Activated CD4-positive, alpha-beta T cell treated with anti-CD3 and anti-CD28 coated beads for 1 hour (primary cell): ENCODE measurements around the gene RAI14.

Experiments
- DNase-seq: peaks from one replicate; pipeline ENCODE4 v3.0.0-alpha.2; 2020

The RAI14 gene

DNA sequence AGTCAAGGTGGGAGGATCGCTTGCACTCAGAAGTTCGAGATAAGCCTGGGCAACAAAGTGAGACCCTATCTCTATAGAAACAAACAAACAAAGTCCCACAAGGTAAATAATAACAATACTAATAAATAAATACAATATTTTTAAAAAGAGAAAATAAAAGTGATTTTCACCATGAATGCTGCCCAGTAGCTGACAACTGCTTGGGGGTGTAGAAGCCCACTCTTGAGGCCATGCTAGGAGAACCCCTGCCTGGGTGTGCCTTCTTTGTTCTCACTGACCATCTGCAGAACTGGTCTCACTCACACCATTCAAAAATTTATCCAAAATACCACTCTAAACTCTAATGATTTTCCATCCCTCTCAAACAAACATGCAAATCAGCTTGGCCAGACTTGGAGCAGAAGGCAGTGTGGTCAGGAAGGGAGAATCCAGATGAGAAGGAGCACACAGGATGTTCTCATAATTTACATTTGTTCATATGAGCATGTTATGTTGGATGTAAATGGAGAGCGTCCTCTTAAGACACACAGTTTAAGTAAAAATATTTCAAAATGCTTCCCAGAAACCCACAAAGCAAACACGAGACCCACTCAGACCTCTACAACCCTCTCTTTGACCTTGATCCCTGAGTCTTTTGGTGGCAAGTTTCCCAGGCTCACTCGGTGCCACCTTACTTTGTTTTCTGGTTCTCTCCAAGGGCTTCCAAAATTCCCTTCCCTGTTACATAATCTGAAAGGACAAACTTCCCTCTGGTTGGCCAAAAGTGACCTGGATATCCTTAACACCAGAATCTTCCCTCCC lies 7.9 kb upstream of the RAI14 start:
- no peak for DNase-seq

DNA sequence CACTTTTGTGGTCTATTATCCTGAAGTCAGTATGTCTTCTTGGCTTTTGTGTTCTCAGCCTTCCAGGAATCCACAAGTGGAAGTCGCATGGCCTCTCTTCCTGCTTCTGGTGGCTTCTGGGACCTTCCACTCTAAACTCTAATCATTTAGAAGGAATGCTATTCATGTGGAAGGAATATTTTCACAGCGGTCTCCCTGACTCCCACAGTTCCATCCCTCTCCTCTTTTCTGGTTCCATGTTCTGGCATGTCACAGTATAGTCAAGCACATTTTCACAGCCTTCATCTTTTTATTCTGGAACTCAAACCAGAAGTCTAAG lies 7.3 kb upstream of the RAI14 start:
- no peak for DNase-seq

DNA sequence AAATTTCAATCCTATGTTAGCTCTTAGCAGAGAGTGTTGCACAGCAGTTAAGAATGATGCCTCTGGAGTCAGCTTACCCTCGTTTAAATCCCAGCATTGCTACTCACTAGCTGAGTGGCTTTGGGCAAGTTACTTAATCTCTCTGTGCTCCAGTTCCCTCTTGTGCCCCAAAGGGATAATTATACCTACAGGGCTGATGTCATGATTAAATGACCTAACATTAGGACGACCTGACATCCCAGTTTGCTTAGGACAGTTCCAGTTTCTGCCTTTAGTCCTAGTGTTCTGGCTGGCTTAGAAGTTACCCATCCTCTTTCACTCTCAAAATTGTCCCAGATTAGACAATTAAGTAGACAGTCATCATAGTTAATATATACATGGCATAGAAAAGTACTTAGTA lies 4.3 kb upstream of the RAI14 start:
- no peak for DNase-seq

DNA sequence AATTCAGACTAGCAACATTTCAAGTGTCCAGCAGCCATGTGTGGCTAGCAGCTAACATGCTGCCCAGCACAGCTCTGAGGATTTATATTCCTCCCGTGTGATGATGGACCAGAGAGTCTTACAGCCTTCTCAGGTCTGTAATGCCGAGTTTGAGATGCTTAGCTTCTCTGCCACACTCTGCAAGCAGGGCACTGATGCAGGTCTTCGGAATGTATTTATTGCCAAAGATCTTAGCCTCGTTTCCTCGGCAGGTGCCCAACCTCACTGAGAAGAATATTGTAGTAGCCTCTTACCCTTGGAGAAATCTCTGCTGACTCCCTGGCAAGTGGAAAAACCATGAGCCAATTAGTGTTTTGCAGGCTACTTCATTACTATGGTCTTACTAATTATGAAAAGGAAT lies 3.7 kb upstream of the RAI14 start:
- no peak for DNase-seq

DNA sequence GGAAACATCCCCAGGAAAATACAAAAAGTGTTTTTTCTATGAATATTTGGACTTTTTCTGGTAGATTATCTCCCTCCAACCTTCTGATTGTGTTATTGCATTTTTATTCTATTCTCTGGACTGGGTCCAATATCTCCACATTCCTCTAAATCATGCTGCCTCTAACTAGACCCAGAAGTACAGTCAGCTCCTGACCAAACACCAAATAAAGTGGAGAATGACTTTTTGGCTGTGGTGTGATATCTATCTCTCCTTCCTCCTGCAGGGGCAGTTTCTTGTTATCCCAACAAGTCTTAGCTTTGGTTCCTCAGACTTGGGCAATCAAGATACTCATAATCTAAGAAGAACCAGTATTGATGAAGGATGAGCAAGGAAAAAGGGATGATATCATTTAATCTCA lies 3.2 kb upstream of the RAI14 start:
- DNase-seq: no peak

DNA sequence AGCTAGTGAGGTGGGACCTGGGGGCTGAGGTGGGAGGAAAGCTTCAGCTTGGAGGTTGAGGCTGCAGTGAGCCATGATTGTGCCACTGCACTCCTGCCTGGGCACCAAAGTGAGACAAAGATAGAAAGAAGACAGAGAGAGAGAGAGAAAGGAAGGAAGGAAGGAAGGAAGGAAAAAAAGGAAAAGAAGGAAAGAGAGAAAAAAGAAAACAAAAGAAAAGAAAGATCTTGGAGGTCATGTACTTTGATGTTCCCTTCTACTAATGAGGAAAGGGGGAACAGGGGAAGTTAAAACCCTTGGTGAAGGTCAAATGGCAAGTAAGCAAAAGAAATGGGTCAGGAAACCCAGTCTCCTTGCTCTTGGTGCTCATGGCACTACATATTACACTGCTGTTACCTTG lies 2.4 kb upstream of the RAI14 start:
- DNase-seq: no peak

DNA sequence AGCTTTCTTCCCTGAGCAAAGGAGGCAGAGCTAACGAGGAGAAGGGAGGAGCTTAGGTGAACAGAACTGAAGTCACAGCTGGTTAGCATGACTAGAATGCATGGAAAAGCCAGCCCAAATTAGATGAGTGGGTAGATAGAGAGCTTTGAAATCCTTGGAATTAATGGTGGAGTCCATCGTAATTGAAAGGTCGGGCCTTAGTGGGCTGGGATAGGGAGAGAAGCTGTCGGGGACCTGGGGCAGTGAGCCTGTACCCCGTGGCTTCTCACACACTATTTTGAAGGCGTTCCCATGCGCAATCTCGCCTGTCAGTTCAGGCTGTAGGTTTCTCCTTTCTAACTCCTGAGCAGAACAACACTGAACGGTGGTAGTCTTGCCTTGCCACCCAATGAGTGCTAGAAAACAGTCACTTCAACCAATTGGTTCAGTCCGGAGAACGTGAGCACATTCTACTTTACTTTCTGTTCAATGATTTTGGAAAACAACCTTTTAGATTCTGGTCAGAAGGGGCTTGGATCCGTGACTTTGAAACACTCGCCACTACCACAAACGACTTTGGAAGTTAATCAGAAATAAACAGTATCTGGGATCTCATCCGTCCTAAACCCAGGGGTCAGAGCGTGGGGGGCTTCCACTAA lies 655 bp upstream of the RAI14 start:
- no peak for DNase-seq

DNA sequence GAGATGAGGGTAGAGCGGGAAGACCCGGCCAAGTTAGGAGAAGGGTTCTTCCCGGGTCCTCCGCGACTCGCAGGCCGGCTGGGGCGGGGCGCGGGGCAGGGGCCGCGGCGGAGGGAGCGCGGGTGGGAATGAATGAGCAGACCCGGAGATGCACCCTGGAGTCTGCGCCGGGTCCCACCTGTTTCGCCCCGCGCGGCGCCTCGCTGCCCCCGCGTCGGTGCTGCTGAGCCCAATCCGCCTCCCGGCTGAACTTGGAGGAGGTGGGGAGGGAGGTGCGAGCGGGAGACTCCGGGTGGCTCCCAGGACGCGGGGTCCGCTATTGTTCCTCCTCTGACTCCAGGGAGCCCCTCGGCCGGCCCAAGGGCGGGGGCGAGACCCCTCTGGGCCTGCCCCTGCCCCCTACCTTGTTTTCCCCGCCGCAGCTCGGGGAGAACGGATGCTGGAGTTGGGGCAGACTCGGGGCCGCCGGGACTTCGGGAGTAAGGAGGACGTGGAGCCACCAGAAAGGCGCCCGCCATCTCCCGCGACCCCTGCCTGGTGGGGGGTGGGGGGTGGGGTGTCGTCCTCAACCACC lies 659 bp downstream of the RAI14 start:
- no peak for DNase-seq

DNA sequence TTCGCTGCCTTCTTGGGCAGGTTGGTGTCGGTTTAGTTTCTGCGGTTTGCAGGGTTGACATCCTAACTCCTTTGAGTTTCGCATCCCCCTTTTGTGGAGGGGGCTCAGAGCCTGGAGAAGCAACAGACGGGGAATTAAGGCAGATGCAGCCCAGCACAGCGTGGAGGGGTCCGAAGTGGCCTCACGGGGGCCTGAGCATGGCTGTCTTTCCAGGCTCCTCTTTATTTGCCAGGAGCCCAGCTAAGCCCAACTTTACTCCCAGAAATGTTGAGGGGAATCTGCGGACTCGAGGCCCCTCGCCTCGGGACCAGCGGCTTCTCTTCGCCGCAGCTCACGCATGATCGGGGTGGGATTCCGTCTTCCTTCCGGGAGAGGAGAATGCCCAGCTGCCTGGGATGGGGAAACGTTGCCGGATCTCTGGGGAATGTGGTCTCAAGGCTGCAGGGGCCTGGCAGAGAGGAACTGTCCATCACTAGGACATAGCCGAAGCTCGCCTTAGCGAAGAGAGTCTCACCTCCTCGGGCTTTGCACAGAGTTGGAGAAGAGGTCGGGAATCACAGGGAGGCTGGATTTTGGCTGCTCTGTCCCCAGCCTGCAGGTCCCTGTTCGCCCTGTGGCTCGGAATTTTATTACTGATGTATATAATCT lies 1.3 kb downstream of the RAI14 start:
- no peak for DNase-seq

DNA sequence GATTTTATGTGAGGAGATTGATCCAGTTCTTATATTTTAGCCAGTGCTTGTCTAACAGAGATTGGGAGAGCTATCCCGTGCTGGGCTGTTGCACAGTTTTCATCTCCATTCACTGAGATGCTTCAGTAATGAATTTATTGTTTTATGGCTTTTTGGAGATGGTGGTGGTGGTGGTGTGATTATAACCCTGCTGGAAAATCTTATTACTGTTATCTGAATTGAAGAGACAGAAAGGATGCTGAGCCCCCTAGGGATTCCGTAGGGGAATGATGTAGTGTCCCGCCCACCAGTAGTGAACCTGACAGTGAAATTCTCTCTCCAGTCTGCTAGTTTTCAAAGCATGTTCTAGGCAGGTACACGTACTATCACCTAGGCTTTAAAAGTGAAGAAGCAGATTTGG lies 1.9 kb downstream of the RAI14 start:
- no peak for DNase-seq

DNA sequence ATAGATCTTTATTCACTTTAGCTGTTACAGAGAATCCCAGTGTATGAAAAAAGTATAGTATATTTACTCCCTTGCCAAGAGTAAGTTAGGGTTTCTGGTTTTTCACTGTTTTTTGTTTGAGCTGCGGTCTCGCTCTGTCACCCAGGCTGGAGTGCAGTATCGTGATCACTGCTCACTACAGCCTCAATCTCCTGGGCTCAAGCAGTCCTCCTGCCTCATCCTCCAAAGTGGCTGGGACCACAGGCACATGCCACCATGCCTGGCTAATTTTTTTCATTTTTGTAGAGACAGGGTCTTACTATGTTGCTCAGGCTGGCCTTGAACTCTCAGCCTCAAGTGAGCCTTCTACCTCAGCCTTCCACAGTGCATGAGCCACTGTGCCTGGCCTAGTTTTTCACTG lies 3.0 kb downstream of the RAI14 start:
- no peak for DNase-seq

DNA sequence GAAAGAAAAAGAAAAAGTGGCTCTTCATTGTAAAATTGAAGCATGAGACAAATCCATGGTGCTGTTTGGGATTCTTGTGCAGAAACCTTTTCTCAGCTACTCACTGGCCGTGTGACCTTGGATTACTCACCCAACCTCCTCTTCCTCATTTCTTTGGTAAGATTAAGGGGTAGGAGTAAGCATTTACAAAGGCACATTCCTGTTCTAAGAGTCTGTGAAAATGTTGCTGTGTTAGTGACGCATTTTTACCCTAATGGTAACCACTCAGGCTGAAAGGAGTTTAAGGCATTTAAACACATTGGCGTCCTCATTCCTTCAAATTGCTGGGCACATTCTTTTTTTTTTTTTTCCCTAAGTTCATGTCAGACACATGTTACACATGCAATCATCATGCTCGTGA lies 4.3 kb downstream of the RAI14 start:
- no peak for DNase-seq

DNA sequence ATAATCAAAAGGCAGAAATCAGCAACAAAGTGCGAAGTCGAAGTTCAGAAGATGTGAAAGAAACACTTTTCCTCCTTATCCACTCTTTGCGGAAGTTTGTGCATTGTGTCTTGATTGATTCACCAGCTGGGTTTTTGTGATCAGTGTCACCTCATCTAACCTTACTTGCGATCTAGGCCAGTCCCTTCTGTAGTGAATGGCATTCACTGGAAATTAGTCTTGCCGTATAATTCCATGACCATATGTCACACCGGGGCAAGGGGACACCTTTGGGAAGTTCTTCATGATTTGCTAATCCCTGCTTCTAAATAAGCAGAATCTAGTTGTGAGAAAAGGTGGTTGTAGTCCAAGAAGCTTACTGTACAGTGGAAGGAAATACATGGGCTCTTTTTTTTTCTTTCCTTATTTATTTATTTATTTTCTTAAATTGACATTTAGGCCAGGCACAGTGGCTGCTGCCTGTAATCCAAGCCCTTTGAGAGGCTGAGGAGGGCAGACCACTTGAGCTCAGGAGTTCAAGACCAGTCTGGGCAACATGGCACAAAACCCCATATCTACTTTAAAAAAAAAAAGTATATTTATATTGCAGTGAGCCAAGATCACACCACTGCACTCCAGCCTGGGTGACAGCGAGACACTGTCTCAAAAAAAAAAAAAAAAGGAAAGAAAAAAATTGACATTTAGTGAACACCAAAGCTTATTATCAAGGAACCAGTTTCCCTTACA lies 7.8 kb downstream of the RAI14 start:
- no peak for DNase-seq

DNA sequence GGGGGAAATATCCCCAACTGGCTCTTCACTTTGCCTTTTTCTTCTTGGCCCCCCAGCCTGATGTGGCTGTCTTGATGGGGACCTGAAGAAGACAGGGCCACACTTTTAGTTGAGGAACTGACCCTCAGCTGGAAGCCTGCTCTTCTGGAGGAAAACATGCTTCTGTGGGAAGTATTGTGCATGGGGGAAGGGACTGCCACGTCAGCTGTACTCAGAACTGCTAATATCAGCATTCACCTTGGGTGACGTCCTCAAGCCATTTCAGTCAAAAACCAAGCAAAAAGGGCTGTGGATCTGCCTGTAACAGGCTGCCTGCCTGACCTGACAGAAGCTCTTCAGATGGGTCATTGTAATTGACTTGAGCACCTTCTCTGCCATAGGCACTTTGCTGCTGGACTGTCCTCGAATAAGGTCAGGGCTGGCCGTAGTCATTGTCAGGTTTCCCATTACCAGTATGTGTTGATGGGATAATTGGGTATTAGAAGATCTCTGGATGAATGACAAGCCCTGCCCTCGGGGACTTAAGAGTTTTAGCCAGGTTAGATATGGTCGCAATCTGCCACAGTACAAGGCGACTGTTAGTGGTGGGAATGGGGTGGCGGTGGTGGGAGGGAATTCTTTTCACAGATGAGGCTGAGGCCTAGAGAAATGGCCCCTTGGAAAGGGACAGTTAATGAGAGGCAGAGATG lies 10.4 kb downstream of the RAI14 start:
- DNase-seq: no peak

DNA sequence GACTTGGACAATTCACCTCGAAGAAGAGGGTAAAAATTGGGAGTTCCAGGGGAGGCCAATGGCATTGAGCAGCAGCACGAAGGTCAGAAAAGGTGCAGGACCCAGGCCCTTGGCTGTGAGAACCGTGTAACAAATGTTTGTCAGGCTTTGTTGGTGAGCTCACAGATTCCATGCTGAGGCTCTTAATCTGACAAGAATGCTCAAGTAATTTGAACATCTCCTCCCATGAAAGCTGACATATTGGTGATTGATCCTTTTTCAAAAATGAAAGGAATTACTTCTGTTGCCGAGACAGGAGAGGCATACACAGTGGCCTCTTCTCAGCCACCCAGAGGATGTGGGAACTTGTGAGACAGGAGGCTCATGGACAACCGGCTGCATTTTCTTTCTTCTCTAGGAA lies 11.6 kb downstream of the RAI14 start:
- no peak for DNase-seq

DNA sequence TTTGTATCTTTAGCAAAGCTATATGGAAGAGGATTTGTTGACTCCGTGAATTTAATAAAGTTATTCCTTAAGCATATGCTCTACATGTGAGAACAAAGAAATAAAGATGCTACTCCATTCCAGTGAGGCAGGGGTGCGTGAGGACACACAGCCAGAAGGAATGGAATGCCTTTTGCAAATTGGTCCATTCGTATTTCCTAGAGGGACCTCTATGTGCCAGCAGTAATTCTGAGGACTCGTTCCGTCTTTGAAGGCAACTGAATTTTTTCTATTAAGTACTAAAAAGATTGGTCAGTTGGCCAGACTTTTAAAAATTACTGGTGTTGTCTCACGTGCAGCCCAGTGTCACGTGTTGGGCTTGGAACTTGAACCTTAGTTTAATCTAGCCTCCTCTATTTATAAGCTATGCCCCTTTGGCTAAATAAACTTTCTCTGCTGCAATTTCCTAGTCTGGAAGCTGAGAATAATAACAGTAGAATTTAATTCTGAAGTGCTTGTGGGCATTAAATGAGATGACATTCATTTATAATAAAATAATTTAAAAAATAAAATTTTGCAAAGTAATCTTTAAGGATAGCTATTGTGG lies 13.9 kb downstream of the RAI14 start:
- DNase-seq: no peak

DNA sequence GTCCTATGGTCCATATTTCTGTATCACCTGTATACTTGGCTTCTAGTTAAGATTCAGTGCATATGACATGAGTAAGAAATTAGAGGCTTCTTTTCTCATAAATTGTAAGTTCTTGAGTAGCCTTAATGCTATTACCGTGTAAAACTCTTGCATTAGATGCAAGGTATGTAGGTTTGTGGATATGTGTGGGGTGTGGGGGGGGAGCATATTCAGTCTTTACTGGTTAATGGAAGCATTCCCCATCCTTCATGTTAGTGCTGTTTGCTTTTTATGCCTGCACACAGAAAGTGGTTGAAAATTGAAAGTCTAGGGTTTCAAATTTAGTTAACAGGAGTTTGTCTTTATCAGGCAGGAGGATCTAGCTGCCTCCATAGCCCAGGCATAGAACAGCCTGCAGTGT lies 16.1 kb downstream of the RAI14 start:
- no peak for DNase-seq

DNA sequence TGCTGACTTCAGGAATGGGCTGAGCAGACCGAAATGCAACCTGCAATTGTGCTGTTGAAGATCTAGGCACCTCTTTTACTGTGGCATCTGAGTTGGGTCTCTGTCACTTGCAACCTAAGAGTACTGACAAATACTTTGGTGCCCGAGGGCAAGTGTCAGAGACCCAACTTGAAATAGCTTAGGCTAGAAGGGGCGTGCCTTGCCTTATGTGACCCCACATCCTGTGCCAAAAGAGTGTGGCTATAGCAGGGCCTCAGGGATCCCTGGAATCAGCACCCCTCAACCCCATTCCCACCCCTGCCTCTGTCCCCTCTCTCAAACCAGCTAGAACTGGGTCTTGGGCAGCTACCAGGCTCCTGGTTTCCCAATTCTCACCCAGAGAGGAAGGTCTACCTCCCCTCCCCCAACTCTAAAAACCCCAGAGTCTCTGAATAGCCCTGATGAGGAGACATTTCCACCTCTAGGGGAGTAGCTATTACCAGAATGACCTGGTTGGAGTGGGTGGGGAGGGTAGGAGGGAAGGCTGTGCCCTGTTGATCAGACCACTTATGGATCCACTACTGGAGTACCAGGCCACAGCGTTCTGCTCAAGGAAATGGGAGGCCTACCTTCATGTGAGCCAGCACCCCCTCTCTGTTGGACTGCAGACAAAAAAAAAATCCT lies 17.5 kb downstream of the RAI14 start:
- DNase-seq: no peak

DNA sequence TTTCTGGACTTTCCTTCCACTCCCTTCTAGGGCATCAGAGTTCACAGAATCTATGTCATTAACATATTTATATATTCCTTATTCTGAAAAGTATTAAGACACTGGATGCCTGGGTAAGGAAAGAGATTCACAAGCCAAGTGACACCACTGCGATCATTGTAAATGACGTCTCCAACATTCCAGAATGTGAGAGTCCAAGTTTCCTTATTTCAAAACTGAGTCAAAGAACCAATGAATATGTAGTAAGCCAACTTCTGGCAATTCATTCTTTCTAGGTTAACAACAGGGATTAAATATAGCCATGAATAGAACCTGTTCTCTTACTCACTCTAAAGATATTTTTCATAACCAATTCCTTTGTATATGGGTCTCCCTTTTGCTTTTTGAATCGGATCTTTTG lies 18.1 kb downstream of the RAI14 start:
- no peak for DNase-seq

DNA sequence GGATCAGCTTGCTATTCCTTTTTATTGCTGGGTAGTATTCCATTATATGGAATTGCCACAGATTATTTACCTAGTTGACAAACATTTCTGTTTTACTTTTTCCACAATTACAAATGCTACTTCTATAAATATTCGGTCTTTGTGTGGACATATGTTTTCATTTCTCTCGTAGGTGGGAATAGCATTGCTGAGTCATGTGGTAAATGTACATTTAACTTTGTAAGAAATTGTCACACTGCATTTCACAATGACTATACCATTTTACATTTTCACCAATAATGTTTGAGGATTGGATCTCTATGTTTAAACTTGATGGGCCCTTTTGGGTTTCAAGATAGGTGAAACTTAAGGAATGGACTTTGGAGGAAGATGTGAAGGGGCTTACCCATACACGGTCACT lies 19.7 kb downstream of the RAI14 start:
- DNase-seq: no peak

DNA sequence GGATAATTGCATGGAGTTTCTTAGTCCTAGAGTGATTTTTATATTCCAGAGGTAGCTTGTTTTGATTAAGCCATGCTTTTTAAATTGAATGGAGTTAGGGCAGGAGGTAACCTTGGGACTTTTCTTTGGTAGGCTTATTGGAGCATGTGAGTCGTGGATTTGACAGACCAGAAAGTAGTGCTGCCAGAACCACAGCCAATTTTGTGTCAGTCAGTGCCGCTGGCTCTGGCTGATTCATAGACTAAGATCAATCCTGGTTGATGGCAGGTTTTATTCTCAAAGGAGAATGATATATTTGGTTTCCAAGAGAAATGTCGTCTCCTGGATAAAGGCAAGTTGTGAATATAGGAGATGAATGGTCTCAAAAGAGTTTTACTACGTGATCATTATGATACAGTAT lies 20.3 kb downstream of the RAI14 start:
- no peak for DNase-seq

DNA sequence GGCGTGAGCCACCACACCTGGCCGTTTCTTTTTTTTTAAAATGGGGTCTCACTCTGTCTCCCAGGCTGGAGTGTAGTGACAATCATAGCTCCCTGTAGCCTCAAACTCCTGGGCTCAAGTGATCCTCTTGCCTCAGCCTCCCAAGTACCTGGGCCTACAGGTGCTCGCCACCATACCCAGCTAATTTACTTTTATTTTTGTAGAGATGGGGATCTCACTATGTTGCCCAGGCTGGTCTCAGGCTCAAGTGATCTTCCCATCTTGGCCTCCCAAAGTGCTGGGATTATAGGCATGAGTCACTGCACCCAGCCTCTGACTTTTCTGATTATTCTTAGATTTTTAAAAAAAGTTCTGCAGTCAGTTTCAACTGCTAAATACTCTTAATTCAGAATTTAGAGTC lies 21.3 kb downstream of the RAI14 start:
- no peak for DNase-seq
